ENCODE results near the gene DNAH14.
"Not testable (repeated sequence)": the region's sequence is repeated elsewhere in the genome, so short reads cannot be mapped to it uniquely, and the experiment has no call there.

DNAH14 gene

GRCh38 chr1:224929335-224930237 lies at the start of gene DNAH14:
DNAH14 (plus strand) TSS chr1:224929675; CDS start chr1:224952703, 23,028 bp downstream.
- DNase-seq = no peak

GRCh38 chr1:224880593-224881307 lies 48.7 kb upstream of the DNAH14 start:
- no peak for DNase-seq

- not testable (repeated sequence) for DNase-seq
These were observed 48.2 kb upstream of the DNAH14 start for GRCh38 chr1:224881308-224881692.

- no peak for DNase-seq
These were observed 47.7 kb upstream of the DNAH14 start for GRCh38 chr1:224881762-224882211.

- DNase-seq = no peak
These were observed 47.2 kb upstream of the DNAH14 start for GRCh38 chr1:224882264-224882663.

GRCh38 chr1:224883091-224883490 lies 46.4 kb upstream of the DNAH14 start:
- DNase-seq = no peak

- DNase-seq = no peak
These were observed 45.1 kb upstream of the DNAH14 start for GRCh38 chr1:224884361-224884801.

- DNase-seq = not testable (repeated sequence)
These were observed 44.1 kb upstream of the DNAH14 start for GRCh38 chr1:224885376-224885775.

GRCh38 chr1:224894915-224895314 lies 34.6 kb upstream of the DNAH14 start:
- no peak for DNase-seq

GRCh38 chr1:224896130-224896781 lies 33.2 kb upstream of the DNAH14 start:
- DNase-seq = no peak

GRCh38 chr1:224897529-224898327 lies 31.7 kb upstream of the DNAH14 start:
- no peak for DNase-seq

GRCh38 chr1:224898937-224899336 lies 30.5 kb upstream of the DNAH14 start:
- no peak for DNase-seq

- no peak for DNase-seq
These were observed 29.3 kb upstream of the DNAH14 start for GRCh38 chr1:224900062-224900630.

GRCh38 chr1:224901087-224901810 lies 28.2 kb upstream of the DNAH14 start:
- DNase-seq = no peak

- DNase-seq = no peak
These were observed 25.5 kb upstream of the DNAH14 start for GRCh38 chr1:224903955-224904354.

GRCh38 chr1:224906340-224906739 lies 23.1 kb upstream of the DNAH14 start:
- DNase-seq = no peak

GRCh38 chr1:224911217-224911616 lies 18.3 kb upstream of the DNAH14 start:
- DNase-seq = no peak

GRCh38 chr1:224914292-224914900 lies 15.1 kb upstream of the DNAH14 start:
- no peak for DNase-seq

- no peak for DNase-seq
These were observed 10.0 kb upstream of the DNAH14 start for GRCh38 chr1:224919508-224919907.

- no peak for DNase-seq
These were observed 8.5 kb upstream of the DNAH14 start for GRCh38 chr1:224920930-224921329.

- no peak for DNase-seq
These were observed 8.1 kb upstream of the DNAH14 start for GRCh38 chr1:224921354-224921753.
